Cerebellar nuclear complex (tissue), 1 donor: Measurements from ENCODE around the gene B3GAT3.
"Not testable (repeated sequence)": the region's sequence is repeated elsewhere in the genome, so short reads cannot be mapped to it uniquely, and the experiment has no call there.

Source experiments
- DNase-seq, 2 experiments: peaks; one replicate each; lab custom pipeline; 2025; lab: John Stamatoyannopoulos, UW

The B3GAT3 gene

GRCh38 chr11:62577046-62577714, 44.6 kb downstream of the B3GAT3 start:
- DNase-seq, result no peak

DNA sequence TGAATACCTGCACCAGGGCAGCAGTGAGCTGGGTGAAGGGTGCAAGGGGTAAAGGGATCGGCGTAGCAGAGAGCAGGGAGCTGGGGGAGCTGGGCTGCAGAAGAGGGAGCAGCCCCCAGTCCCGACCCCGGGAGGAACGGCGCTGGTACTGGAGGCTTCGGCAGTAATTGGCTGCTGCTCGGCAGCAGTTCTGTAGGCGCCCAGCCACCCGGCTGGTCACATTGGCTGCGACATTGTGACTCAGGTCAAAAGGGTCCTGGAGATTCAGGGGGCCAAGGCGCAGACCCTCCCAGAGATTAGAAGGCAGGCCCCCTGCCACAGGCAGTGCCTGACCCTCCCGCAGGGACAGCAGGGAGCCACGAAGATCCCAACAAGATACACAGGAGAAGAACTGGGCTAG, 45.9 kb downstream of the B3GAT3 start:
- no peak for DNase-seq

- DNase-seq, result no peak
Measured at GRCh38 chr11:62575156-62575555, 46.6 kb downstream of the B3GAT3 start.

- DNase-seq, result no peak
Measured at GRCh38 chr11:62574363-62575071, 47.3 kb downstream of the B3GAT3 start.

- peak; percentile 93 to 96 for DNase-seq
Measured at GRCh38 chr11:62573592-62574362, 48.0 kb downstream of the B3GAT3 start, which contains the start of gene EEF1G. EEF1G (minus strand) TSS chr11:62573891; CDS start chr11:62573842, 49 bp downstream.

DNA sequence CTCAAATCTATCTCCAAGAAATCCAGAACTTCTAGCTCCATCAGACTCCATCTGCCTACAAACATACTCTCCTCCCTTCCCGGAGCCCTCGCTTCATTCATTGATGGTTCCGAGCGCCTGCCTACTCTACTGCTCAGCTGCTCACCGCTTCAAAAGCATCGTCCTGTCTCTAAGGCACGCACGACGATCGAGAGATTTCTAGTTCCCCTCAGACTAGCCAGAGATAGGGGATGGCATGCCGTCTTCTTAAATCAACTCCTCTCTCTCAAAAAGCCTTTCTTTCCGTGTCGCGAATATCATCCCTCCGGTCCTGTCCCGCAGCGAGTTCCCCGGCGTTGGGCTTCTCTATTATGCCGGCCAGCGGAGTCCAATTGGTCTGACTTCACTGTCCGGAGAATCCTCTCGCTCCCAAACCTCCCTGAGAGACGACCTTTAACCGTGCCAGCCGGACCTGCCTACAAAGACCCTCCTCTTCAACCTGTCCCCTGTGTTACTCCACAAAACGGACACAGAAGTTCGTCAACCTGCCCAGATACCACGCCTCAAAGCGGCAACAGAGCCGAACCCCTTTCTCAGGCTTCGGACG, 48.7 kb downstream of the B3GAT3 start:
- DNase-seq, result no peak

DNA sequence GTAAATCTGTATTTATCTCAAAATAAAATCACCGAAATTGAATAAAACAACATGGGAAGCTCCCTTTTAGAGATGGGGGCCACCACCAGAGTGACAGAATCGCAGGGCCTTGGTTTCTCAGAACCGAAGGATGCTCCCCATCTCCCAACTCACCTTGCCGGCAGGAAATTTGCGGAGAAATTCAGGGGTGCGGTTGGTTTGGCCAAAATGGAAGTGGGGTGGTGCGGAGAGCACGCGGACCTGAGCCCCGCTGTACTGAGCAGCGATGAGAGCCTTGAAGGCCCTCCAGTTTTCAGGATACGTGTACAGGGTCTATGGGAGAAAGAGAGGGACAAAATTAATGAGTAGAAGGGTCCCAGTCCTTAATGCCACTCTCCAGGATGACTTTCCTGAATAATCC, 49.4 kb downstream of the B3GAT3 start:
- DNase-seq, result no peak

DNA sequence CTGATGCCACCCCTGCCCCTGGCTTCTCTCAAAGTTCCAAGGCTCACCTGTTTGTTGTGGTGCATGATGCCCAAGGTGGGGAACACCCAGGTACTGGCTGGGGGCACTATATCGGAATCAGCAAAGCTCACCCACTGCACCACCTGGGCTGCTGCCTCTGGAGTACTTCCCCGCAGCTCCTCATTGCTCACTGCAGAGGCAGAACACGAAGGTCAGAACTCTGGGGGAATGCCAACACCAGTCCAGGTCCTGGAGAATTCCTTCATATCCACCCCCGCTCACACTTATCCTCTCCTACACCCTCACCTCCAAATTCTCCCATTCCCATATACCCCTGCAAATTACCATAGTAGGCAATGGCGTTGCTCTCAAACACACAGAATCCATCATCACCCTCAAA, 50.3 kb downstream of the B3GAT3 start:
- DNase-seq, result not testable (repeated sequence)

GRCh38 chr11:62570903-62571302, 50.9 kb downstream of the B3GAT3 start:
- DNase-seq, result not testable (repeated sequence)

DNA sequence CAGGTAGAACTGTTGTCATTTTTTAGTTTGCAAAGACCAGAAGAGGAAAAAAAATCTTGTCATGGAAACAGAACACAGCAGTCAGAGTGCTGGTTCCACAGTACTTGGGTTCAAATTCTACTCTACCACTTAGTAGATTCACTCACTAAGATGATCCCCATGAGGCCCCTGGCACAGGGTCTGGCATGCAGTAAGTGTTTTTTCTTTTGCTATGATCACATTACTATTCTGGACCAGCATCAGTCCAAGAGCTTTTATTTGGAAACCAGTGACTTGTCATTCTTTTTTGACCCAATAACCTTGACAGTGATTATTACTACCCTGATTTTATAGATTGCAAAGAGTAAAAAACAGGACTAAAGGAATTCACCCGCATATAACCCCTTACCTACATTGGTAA, 52.2 kb downstream of the B3GAT3 start:
- DNase-seq, result no peak

- DNase-seq, result no peak
Measured at GRCh38 chr11:62567018-62567633, 54.7 kb downstream of the B3GAT3 start.

- no peak for DNase-seq
Measured at GRCh38 chr11:62566247-62566646, 55.5 kb downstream of the B3GAT3 start.
